Right ventricle myocardium superior (tissue), 1 donor: ENCODE results near the gene OSBPL3. TPM values are rescaled to one million over a fixed set of nuclear protein-coding genes. Genes with fewer than 3 reads are reported as not detected.

Source experiments
- ATAC-seq: fragments of 200-7000 bp; cut with Tn5 transposase; one replicate; pipeline ENCODE4 v1.9.1; 2020; ENCODE audit warnings: mild to moderate bottlenecking; ENCODE audit not compliant: poor library complexity
- DNase-seq: peaks from one replicate; pipeline ENCODE4 v3.0.0-alpha.2; 2020
- intact Hi-C: fragments of 100-400 bp; cut with DNase I; formaldehyde crosslinking; loops from one replicate; pipeline ENCODE4 v1.11.2; 2022
- total RNA-seq: library from RNA; stranded (reverse); fragmentation: NEBNext Ultra II Directional; extraction: Animal tissue kit (Norgen Biotek cat#: 25700); gene quantifications from one replicate; pipeline ENCODE4 v1.2.1, GENCODE V29; 2021
- donor health status: DM: no; HTN: yes; CAD: no; lungs with severe emphysema.

Gene OSBPL3
- total RNA-seq, 1 donor from 2014 or later: 8.4 TPM

GRCh38 chr7:24987331-24987842 lies 7.4 kb upstream of the OSBPL3 start:
- ATAC-seq (no peak), DNase-seq (no peak)
- intact Hi-C loops: loop anchor here (10.0 kb wide), 1 partner anchor 77 kb away; no protein-coding TSS in a partner anchor

GRCh38 chr7:24982917-24983316 lies 2.9 kb upstream of the OSBPL3 start:
- intact Hi-C loops: loop anchor here (5.0 to 10.0 kb wide), 3 partner anchors 44 to 156 kb away; no protein-coding TSS in a partner anchor
- no peak for ATAC-seq

GRCh38 chr7:24981171-24981951 lies 1.4 kb upstream of the OSBPL3 start:
- intact Hi-C loops: loop anchor here (5.0 to 10.0 kb wide), 3 partner anchors 46 to 154 kb away; no protein-coding TSS in a partner anchor
- DNase-seq: peak; percentile 71
- peak; percentile 5 for ATAC-seq

More at GRCh38 chr7:24982917-24983316, 2.9 kb upstream of the OSBPL3 start:
- no peak for DNase-seq

DNA sequence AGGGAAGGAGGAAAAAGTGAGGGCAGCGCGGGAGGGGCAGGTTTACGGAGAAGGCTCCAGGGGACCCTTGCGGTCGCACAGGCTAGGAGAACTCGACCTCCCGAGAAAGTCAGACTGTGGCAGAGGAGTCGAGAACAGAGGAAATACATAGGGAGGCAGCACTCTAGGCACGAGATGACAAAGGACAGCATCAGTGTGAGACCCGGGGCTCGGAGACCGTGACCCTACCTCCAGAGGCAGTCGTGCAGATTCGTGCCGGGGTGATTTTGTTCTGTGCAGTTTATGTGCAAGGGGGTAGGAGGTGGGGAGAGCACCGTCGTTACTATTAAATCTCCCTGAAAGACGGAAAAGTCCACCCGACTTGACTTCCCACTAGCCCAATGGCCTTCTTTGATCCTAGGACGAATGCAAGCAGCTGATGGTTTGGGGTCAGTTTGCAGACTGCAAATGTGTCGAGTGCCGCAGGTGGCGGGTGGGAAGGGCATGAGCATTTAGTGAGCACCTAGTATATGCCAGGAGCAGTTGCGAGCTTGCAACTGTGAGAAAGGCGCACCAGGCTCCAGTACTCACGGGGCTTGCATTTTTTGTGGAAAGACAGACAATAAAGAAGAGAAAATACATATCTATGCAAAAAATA lies 674 bp upstream of the OSBPL3 start:
- no peak for ATAC-seq
- peak; percentile 52 for DNase-seq
- intact Hi-C loops: loop anchor here (5.0 to 10.0 kb wide), 3 partner anchors 47 to 153 kb away; no protein-coding TSS in a partner anchor

- intact Hi-C loops: loop anchor here (5.0 kb wide), 2 partner anchors 82 to 162 kb away; no protein-coding TSS in a partner anchor
Measured at GRCh38 chr7:24979470-24979862, 512 bp downstream of the OSBPL3 start.

GRCh38 chr7:24978843-24979469 lies 1.0 kb downstream of the OSBPL3 start:
- DNase-seq (no peak), ATAC-seq (no peak)
- intact Hi-C loops: loop anchor here (5.0 kb wide), 2 partner anchors 82 to 162 kb away; no protein-coding TSS in a partner anchor

More at GRCh38 chr7:24979470-24979862, 512 bp downstream of the OSBPL3 start:
- DNase-seq (peak; percentile 81), ATAC-seq (peak; percentile 64)

- DNase-seq: no peak
- intact Hi-C loops: loop anchor here (5.0 kb wide), 2 partner anchors 78 to 158 kb away; no protein-coding TSS in a partner anchor
- no peak for ATAC-seq
Measured at GRCh38 chr7:24975644-24976260, 4.2 kb downstream of the OSBPL3 start.

DNA sequence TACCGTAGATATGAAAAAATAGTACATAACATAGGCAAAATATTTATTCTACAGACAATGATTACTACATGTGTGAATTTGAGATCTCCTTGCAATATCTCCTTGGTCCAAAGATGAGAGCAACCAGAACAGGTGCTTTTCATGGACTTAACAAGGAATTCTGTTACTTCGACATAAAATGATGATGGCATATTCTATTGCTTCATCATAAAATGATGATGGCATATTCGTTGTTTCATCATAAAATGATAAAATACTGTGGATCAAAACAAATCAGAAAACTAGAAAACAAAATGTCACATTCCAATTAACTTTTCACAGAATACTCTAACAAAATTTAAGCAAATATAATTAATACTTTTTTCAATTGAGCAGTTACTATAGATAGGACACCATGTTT lies 4.8 kb downstream of the OSBPL3 start:
- DNase-seq: no peak
- no peak for ATAC-seq
- intact Hi-C loops: loop anchor here (5.0 kb wide), 2 partner anchors 78 to 158 kb away; no protein-coding TSS in a partner anchor

DNA sequence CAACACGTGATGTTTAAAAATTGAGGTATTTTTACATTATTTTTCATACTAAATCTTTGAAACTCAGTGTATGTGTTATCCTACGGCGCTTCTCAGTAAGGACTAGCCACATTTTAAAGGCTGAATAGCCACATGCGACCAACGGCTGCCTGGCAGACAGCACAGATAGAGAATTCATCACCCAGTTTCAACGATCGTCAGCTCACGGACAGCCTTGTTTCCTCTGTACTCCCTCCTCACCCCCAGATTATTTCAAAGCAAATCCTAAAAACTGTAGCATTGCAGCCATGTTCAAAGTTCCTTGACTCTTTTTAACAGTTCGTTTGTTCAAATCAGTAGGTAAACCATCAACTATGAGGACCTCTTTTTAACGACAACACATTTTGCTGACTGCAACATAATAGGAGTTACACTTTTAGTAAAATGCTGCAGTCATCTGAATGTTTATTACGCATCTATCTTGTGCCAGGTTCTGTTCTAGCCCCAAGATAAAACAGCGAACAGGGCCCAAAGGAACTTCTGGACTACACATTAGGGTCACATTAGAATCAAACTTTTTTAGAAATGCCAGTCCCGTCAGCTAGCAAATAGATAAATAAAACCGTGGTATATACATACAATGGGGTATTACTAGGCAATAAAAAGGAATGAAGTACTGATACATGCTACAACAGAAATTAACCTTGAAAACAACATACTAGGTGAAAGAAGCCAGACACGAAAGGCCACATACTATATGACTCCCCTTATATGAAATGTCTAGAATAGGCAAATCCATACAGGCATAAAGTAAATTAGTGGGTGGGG lies 5.7 kb downstream of the OSBPL3 start:
- intact Hi-C loops: no loop called here
- DNase-seq (no peak), ATAC-seq (no peak)

DNA sequence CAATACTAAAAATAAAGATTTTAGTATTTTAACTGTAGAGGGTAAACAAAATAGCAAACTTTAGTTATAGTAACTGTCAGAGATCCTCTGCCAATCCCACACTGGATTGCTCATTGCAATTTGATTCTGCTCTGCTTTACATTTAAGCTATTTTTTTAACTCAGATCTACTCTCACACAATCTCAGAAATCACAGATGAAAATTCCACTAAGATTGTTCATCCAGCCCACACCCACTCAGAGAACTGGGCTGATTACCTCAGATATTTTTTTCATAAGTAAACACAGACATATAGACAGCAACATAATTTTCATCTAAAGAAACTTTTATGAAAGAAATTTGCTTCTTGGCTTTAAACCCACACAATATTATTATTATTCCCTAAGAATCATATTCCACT lies 7.0 kb downstream of the OSBPL3 start:
- ATAC-seq (no peak), DNase-seq (no peak)
- intact Hi-C loops: no loop called here

DNA sequence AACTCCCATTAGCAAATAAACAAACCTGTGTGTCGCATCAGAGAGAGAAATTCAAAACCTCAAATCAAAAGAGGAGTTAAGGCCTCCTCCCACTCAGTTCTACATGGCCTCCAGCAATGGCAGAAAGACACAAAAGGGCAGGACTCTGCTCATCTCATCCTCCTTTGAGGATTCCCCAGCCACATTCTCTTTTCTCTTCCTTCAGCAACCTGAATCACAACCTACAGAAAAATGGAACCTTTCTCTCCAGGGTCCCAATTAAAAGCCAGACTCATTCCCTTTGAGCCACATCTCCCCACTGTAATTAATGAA lies 7.9 kb downstream of the OSBPL3 start:
- ATAC-seq (no peak), DNase-seq (no peak)
- intact Hi-C loops: no loop called here

DNA sequence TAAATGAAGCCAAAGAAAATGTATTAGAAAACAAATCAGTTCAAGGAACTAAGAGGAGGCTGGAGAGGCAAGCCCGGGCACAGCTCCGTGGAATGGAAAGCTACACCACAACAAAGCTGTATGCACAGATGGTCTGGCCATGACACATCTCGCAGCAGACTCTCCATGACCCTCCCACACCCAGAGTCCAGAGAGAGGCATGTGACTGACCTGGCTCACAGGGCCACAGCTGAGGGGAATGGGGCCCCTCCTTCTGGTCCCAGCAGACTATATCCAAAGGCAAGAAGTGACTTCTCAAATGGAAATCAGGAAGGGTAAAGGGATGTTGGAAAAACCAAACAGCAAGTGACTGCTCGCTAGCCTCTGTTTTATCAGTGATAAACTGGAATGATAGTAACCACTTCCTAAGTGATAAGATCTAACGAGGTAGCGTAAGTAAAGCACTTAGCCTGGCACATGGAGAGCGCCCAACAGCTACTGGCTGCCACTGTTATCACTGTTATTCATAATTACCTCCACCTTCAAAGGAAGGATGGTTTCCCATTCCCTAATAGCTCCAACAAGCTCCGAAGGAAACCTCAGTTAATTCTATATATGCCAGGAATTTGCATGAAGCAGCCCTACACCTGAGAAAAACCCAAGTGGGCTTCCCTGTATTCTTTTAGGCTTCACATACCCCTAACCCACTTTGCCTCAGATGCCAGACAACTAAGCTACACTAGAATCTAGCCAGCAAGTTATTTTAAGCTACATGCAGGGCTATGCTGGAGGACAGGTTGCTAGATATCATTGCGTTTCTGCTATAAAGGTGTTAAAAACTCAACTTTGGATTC lies 8.4 kb downstream of the OSBPL3 start:
- intact Hi-C loops: no loop called here
- no peak for ATAC-seq
- no peak for DNase-seq

DNA sequence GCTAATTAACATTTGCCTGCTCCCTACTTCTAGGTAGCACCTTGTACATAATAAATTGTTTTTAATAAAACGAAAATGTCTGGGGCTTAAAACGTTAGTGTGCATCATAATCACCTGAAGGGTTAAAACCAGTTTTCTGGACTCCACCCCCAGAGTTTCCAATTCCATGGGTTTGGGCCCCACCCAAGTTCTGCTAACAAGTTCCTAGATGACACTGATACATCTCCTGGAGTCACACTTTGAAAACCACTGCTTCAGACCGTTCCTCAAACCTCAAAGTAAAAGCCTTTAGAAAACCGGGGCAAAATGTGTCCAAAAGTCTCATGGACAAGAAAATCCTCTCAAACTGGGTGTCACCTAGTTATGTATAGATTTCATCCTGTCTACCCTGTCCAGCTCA lies 9.3 kb downstream of the OSBPL3 start:
- intact Hi-C loops: no loop called here
- no peak for DNase-seq
- no peak for ATAC-seq

DNA sequence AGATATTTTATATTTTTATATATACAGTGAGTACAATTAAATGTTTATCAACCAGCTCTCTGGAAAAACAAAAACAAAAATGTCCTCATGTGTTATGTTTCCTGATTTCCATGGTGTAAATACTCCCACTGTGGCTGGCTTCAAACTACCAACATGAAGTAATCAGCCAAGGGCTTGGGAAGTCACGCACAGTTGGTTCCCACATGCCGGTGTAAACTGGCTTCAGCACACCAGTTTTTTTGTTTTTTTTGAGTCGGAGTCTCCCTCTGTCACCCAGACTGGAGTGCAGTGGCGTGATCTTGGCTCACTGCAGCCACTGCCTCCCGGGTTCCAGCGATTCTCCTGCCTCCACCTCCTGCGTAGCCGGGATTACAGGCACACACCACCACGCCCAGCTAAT lies 11.8 kb downstream of the OSBPL3 start:
- ATAC-seq: no peak
- DNase-seq: no peak
- intact Hi-C loops: no loop called here

DNA sequence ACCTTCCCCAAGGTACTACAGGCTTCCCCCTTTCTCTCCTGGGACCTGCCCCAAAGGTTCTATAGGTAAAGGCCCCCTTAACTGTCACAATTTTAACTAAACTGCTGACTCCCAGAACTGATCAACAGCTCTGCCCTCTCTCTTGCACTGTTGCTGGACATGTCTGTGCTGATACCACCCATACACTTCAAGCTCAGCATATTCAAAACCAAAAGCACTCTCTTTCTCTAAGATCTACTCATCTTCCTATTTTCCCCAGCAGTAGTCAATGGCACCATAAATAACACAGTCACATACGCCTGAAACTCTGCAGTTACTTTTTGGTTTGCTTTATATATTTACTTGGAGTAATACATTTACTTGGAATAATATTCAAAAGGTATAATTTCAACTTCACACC lies 12.3 kb downstream of the OSBPL3 start:
- no peak for DNase-seq
- ATAC-seq: no peak
- intact Hi-C loops: no loop called here

DNA sequence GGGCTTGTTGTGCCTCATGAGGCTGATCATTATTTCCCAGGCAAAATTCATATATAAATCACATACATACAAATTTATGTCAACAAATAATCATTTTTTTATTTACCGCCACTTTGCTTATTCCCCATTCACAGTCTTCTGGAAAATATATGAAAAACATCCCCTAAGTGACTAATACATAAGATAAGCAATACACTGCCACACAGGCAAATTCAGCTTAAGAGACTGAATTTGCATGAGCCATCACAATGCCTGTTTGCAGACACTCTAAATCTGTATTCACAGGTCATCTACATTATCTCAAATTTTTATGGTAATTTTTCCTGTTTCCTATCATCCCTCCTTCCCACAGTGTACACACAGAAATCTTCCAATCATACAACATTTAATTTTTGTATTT lies 13.2 kb downstream of the OSBPL3 start:
- ATAC-seq (no peak), DNase-seq (no peak)
- intact Hi-C loops: no loop called here
